ENCODE results near the gene NPW.

The NPW gene

GRCh38 chr16:1980770-1981087, 38.9 kb upstream of the NPW start:
- TF ChIP-seq, protein P1, sequence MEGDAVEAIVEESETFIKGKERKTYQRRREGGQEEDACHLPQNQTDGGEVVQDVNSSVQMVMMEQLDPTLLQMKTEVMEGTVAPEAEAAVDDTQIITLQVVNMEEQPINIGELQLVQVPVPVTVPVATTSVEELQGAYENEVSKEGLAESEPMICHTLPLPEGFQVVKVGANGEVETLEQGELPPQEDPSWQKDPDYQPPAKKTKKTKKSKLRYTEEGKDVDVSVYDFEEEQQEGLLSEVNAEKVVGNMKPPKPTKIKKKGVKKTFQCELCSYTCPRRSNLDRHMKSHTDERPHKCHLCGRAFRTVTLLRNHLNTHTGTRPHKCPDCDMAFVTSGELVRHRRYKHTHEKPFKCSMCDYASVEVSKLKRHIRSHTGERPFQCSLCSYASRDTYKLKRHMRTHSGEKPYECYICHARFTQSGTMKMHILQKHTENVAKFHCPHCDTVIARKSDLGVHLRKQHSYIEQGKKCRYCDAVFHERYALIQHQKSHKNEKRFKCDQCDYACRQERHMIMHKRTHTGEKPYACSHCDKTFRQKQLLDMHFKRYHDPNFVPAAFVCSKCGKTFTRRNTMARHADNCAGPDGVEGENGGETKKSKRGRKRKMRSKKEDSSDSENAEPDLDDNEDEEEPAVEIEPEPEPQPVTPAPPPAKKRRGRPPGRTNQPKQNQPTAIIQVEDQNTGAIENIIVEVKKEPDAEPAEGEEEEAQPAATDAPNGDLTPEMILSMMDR (IDR thresholded peaks at IDR 0.05; ENCODE audit: low read depth, low read length) = no peak
- H3K4me3 ChIP-seq (ENCODE audit: low read depth, low read length) = no peak overlapping the region

DNA sequence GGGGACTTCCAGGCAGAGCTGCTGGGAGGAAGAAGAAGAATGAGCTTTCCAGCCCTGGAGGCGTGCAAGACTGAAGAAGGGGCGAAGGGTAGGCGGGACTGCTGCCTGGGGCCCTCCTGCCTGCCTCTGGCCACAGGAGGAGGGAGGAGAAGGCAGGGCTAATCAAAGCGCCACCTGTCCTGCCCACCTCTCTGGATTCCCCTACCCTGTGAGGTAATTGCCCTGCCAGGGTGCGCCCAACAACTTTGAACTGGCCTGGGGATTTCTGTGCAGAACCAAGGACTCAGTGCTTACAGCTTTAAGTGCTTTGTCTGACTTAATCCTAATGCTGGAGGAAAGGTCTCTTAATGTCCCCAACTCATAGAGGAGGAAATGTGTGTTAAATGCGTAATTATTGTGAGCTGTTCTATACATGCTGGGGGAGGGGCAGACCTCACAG, 38.2 kb upstream of the NPW start, which contains the start of gene NOXO1:
NOXO1 (minus strand) TSS at position 72 of the 439 bp plus-strand sequence. CDS start 290 bp downstream, outside the sequence.
- no peak within 1 kb of the TSS for H3K4me3 ChIP-seq (ENCODE audit: low read depth, low read length)
- TF ChIP-seq, protein P1 (IDR thresholded peaks at IDR 0.05; ENCODE audit: low read depth, low read length) = no peak

- TF ChIP-seq, protein P1 (IDR thresholded peaks at IDR 0.05; ENCODE audit: low read depth, low read length) = no peak
- H3K4me3 ChIP-seq (ENCODE audit: low read depth, low read length) = no peak overlapping the region
Measured at GRCh38 chr16:1982013-1982433, 37.6 kb upstream of the NPW start.

GRCh38 chr16:1982991-1983543, 36.5 kb upstream of the NPW start:
- H3K4me3 ChIP-seq (ENCODE audit: low read depth, low read length) = peak overlapping the region; percentile 62

DNA sequence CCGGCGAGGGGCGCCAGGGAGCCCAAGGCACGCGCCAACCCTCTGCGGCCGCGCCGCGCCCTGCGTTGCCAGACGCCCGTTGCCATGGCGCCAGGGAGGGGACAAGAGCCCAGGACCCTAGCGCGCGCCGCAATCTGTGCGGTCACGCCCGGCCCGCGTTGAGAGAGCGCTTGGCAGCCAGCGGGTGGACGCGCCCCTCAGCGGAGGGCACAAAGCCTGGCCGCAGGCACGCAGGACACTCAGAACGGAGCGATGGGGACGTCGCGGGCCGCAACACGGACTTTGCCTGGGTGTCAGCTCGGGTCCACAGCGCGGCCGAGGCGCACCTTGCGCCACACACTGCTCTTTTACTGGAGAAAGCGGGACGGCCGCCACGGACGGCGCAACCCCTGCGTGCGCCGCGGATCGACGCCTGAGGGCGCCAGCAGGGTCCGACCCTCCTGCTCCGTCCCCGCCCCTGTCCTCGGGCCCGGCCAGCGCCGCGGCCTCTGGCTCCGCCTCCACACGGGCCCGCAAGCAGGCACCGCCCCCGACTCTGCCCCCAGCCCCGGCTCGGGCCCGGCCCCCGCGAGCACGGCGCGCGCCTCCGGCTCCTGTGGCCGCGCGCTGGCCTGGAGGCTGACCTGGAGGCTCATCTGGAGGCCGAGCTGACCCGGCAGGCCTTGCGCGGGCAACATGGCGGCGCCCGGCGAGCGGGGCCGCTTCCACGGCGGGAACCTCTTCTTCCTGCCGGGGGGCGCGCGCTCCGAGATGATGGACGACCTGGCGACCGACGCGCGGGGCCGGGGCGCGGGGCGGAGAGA, 35.8 kb upstream of the NPW start, which contains the start of gene GFER:
GFER (plus strand) TSS at position 650 of the 803 bp plus-strand sequence; CDS start at position 676, 26 bp downstream.
- peak within 1 kb of the TSS; percentile 74 for H3K4me3 ChIP-seq (ENCODE audit: low read depth, low read length)
- TF ChIP-seq, protein P1 (IDR thresholded peaks at IDR 0.05; ENCODE audit: low read depth, low read length) = peak; percentile 27; the same call in 1 of the 2 replicates

More at GRCh38 chr16:1982991-1983543, 36.5 kb upstream of the NPW start:
- TF ChIP-seq, protein P1 (IDR thresholded peaks at IDR 0.05; ENCODE audit: low read depth, low read length) = no peak

DNA sequence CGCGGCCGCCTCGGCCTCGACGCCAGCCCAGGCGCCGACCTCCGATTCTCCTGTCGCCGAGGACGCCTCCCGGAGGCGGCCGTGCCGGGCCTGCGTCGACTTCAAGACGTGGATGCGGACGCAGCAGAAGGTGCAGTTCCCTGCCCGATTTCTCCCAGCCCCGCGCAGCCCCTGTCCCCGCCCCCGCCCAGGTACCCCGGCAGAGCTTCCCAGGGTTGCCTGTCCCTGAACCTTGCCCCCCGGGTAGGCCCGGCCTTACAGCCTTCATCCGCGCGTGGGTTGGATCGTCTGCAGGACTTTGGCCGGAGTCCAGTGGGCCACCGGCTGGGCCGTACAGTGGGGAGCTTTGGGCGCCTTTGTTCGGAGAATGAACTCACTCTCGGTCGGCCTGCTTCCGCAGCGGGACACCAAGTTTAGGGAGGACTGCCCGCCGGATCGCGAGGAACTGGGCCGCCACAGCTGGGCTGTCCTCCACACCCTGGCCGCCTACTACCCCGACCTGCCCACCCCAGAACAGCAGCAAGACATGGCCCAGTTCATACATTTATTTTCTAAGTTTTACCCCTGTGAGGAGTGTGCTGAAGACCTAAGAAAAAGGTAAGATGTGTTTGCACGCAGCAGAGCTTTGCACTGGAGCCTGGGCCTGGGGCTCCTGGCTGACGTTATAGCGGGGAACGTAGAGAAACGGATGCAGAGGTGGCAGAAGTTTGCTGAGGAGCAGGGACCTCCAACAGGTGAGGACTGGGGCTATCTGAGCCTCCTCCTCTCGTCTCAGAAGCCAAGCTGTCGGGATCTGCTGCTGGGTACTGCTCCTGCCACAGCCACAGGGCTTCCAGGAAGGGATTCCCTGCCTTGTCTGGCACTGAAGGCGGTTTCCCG, 35.0 kb upstream of the NPW start:
- peak overlapping the region; percentile 74 for H3K4me3 ChIP-seq (ENCODE audit: low read depth, low read length)
- TF ChIP-seq, protein P1 (IDR thresholded peaks at IDR 0.05; ENCODE audit: low read depth, low read length) = no peak
